Hematopoietic multipotent progenitor cell treated with erythropoietin and hydrocortisone succinate and interleukin-3 and kit ligand, for 15 days (in vitro differentiated cells): ENCODE results near the gene TRPM3.
"Not testable (repeated sequence)": the region's sequence is repeated elsewhere in the genome, so short reads cannot be mapped to it uniquely, and the experiment has no call there.

Experiments used
- DNase-seq: peaks from one replicate; pipeline ENCODE4 v3.0.0-alpha.2; 2015; ENCODE audit warnings: low spot score

The TRPM3 gene

GRCh38 chr9:70654144-70654543 lies 467.3 kb downstream of the TRPM3 start:
- no peak for DNase-seq

GRCh38 chr9:70644627-70645026 lies 476.8 kb downstream of the TRPM3 start:
- not testable (repeated sequence) for DNase-seq

GRCh38 chr9:70642341-70642740 lies 479.1 kb downstream of the TRPM3 start:
- DNase-seq = no peak

GRCh38 chr9:70641631-70642030 lies 479.8 kb downstream of the TRPM3 start:
- no peak for DNase-seq

GRCh38 chr9:70641031-70641430 lies 480.4 kb downstream of the TRPM3 start:
- DNase-seq = no peak

GRCh38 chr9:70639853-70640814 lies 481.3 kb downstream of the TRPM3 start:
- peak; percentile 3 for DNase-seq

- no peak for DNase-seq
These were observed 485.6 kb downstream of the TRPM3 start for GRCh38 chr9:70635790-70636189.

- no peak for DNase-seq
These were observed 486.7 kb downstream of the TRPM3 start for GRCh38 chr9:70634696-70635095.

- DNase-seq = no peak
These were observed 490.4 kb downstream of the TRPM3 start for GRCh38 chr9:70630971-70631370.

GRCh38 chr9:70629080-70629685 lies 492.2 kb downstream of the TRPM3 start:
- DNase-seq = peak; percentile 20

GRCh38 chr9:70625078-70625477 lies 496.3 kb downstream of the TRPM3 start:
- no peak for DNase-seq

GRCh38 chr9:70618784-70619183 lies 502.6 kb downstream of the TRPM3 start:
- DNase-seq = no peak

GRCh38 chr9:70617033-70617828 lies 504.2 kb downstream of the TRPM3 start:
- DNase-seq = no peak

GRCh38 chr9:70616228-70616990 lies 505.0 kb downstream of the TRPM3 start:
- no peak for DNase-seq

- DNase-seq = no peak
These were observed 505.8 kb downstream of the TRPM3 start for GRCh38 chr9:70615464-70616138.

GRCh38 chr9:70614786-70615463 lies 506.5 kb downstream of the TRPM3 start:
- no peak for DNase-seq

GRCh38 chr9:70613024-70613768 lies 508.2 kb downstream of the TRPM3 start:
- DNase-seq = no peak

GRCh38 chr9:70610287-70610644 lies 511.2 kb downstream of the TRPM3 start:
- no peak for DNase-seq

- no peak for DNase-seq
These were observed 511.7 kb downstream of the TRPM3 start for GRCh38 chr9:70609542-70610286.
